G401.6 (cell line): ENCODE measurements around the gene JAKMIP2.
"Not testable (repeated sequence)": the region's sequence is repeated elsewhere in the genome, so short reads cannot be mapped to it uniquely, and the experiment has no call there.

Source experiments
- FAIRE-seq: peaks from 2 replicates; lab custom pipeline; 2012; peaks lifted over from hg19 to GRCh38; lab: Jason Lieb, UNC

The JAKMIP2 gene

GRCh38 chr5:147746986-147747385 lies 35.5 kb downstream of the JAKMIP2 start:
- no peak for FAIRE-seq

GRCh38 chr5:147743678-147744374 lies 38.7 kb downstream of the JAKMIP2 start:
- no peak for FAIRE-seq

GRCh38 chr5:147743012-147743411 lies 39.5 kb downstream of the JAKMIP2 start:
- FAIRE-seq: no peak

GRCh38 chr5:147742151-147742550 lies 40.4 kb downstream of the JAKMIP2 start:
- no peak for FAIRE-seq

- FAIRE-seq: no peak
Measured at GRCh38 chr5:147740864-147741263, 41.7 kb downstream of the JAKMIP2 start.

GRCh38 chr5:147737921-147738320 lies 44.6 kb downstream of the JAKMIP2 start:
- no peak for FAIRE-seq

- no peak for FAIRE-seq
Measured at GRCh38 chr5:147735621-147736125, 46.9 kb downstream of the JAKMIP2 start.

- FAIRE-seq: no peak
Measured at GRCh38 chr5:147734894-147735293, 47.6 kb downstream of the JAKMIP2 start.

GRCh38 chr5:147733075-147733474 lies 49.5 kb downstream of the JAKMIP2 start:
- FAIRE-seq: no peak

- no peak for FAIRE-seq
Measured at GRCh38 chr5:147732291-147732883, 50.1 kb downstream of the JAKMIP2 start.

- FAIRE-seq: no peak
Measured at GRCh38 chr5:147731431-147732290, 50.9 kb downstream of the JAKMIP2 start.

- no peak for FAIRE-seq
Measured at GRCh38 chr5:147727200-147727599, 55.3 kb downstream of the JAKMIP2 start.

GRCh38 chr5:147721191-147721960 lies 61.2 kb downstream of the JAKMIP2 start:
- not testable (repeated sequence) for FAIRE-seq

- FAIRE-seq: no peak
Measured at GRCh38 chr5:147713550-147714295, 68.8 kb downstream of the JAKMIP2 start.

GRCh38 chr5:147712598-147712997 lies 69.9 kb downstream of the JAKMIP2 start:
- no peak for FAIRE-seq

- no peak for FAIRE-seq
Measured at GRCh38 chr5:147712019-147712418, 70.5 kb downstream of the JAKMIP2 start.

- no peak for FAIRE-seq
Measured at GRCh38 chr5:147711019-147711418, 71.5 kb downstream of the JAKMIP2 start.

- FAIRE-seq: no peak
Measured at GRCh38 chr5:147708708-147709107, 73.8 kb downstream of the JAKMIP2 start.

- FAIRE-seq: no peak
Measured at GRCh38 chr5:147704544-147704943, 78.0 kb downstream of the JAKMIP2 start.

- FAIRE-seq: no peak
Measured at GRCh38 chr5:147701468-147701867, 81.1 kb downstream of the JAKMIP2 start.

- FAIRE-seq: no peak
Measured at GRCh38 chr5:147699496-147700088, 82.9 kb downstream of the JAKMIP2 start.
